Measurements from ENCODE around the gene MAP2K5.

DNA sequence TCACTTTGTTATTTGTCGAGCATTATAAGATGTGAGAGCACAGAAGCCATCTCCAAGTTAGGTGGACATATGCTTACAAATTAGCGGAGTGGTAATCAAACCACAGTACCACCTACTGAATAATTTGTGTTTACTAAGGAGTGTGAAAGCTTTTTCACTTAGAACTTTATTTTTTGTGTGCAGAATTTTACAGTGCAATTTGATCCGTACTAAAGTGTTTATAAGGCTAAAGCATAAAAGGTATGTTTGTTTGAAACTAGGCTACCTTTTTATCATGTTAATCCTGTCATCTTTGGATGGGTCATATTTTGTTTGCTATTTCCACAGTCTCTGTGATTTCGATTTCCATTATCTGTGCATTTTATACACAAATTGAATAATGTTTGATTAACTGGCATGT, 37.5 kb downstream of the MAP2K5 start:
- TF ChIP-seq, protein P1, sequence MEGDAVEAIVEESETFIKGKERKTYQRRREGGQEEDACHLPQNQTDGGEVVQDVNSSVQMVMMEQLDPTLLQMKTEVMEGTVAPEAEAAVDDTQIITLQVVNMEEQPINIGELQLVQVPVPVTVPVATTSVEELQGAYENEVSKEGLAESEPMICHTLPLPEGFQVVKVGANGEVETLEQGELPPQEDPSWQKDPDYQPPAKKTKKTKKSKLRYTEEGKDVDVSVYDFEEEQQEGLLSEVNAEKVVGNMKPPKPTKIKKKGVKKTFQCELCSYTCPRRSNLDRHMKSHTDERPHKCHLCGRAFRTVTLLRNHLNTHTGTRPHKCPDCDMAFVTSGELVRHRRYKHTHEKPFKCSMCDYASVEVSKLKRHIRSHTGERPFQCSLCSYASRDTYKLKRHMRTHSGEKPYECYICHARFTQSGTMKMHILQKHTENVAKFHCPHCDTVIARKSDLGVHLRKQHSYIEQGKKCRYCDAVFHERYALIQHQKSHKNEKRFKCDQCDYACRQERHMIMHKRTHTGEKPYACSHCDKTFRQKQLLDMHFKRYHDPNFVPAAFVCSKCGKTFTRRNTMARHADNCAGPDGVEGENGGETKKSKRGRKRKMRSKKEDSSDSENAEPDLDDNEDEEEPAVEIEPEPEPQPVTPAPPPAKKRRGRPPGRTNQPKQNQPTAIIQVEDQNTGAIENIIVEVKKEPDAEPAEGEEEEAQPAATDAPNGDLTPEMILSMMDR (IDR thresholded peaks at IDR 0.05; ENCODE audit: low read depth, low read length), result no peak
- TF ChIP-seq EZH2phosphoT487 (IDR thresholded peaks at IDR 0.05; ENCODE audit: low read depth), result no peak

Measured in OCI-LY3 (cell line).